GM19452 (cell line): Measurements from ENCODE around the gene TATDN2.

Source experiments
- ATAC-seq: cut with Tn5 transposase; IDR thresholded peaks from one replicate; pipeline ENCODE4 v1.9.1; 2021; ENCODE audit not compliant: unreplicated experiment

Gene TATDN2

GRCh38 chr3:10234526-10235230, 13.6 kb upstream of the TATDN2 start:
- no peak for ATAC-seq

- no peak for ATAC-seq
Observed at GRCh38 chr3:10235551-10235950, 12.7 kb upstream of the TATDN2 start.

GRCh38 chr3:10238345-10239183, 9.7 kb upstream of the TATDN2 start:
- no peak for ATAC-seq

- no peak for ATAC-seq
Observed at GRCh38 chr3:10240799-10241198, 7.5 kb upstream of the TATDN2 start.

GRCh38 chr3:10242182-10243065, 5.8 kb upstream of the TATDN2 start:
- no peak for ATAC-seq

GRCh38 chr3:10244009-10244408, 4.2 kb upstream of the TATDN2 start:
- no peak for ATAC-seq

GRCh38 chr3:10245081-10245712, 3.1 kb upstream of the TATDN2 start:
- no peak for ATAC-seq

- no peak for ATAC-seq
Observed at GRCh38 chr3:10247679-10248183, 528 bp upstream of the TATDN2 start.

GRCh38 chr3:10248984-10249748, 907 bp downstream of the TATDN2 start:
- ATAC-seq: peak; percentile 13

GRCh38 chr3:10249833-10250232, 1.6 kb downstream of the TATDN2 start:
- ATAC-seq: no peak

GRCh38 chr3:10251006-10251405, 2.7 kb downstream of the TATDN2 start:
- no peak for ATAC-seq

- no peak for ATAC-seq
Observed at GRCh38 chr3:10253731-10254130, 5.5 kb downstream of the TATDN2 start.

- no peak for ATAC-seq
Observed at GRCh38 chr3:10255835-10256234, 7.6 kb downstream of the TATDN2 start.

GRCh38 chr3:10259036-10259435, 10.8 kb downstream of the TATDN2 start:
- no peak for ATAC-seq

GRCh38 chr3:10259798-10260197, 11.5 kb downstream of the TATDN2 start:
- ATAC-seq: no peak

- ATAC-seq: no peak
Observed at GRCh38 chr3:10260211-10260701, 12.0 kb downstream of the TATDN2 start.

- ATAC-seq: no peak
Observed at GRCh38 chr3:10262027-10262426, 13.8 kb downstream of the TATDN2 start.

- ATAC-seq: no peak
Observed at GRCh38 chr3:10263646-10264363, 15.5 kb downstream of the TATDN2 start.

GRCh38 chr3:10265833-10266232, 17.6 kb downstream of the TATDN2 start:
- ATAC-seq: no peak
